Measurements from ENCODE around the gene DSCAM.

- TF ChIP-seq CTCF (IDR thresholded peaks at IDR 0.05; ENCODE audit: low read length) (no peak), EZH2 (IDR thresholded peaks at IDR 0.05; ENCODE audit: borderline replicate concordance, low read length) (no peak)
Measured at GRCh38 chr21:40689840-40690360, 157.1 kb downstream of the DSCAM start.

Data from OCI-LY1 (cell line).